GM12864 (cell line): ENCODE measurements around the gene CRIM1.

Source experiments
- DNase-seq: peaks from one replicate; pipeline ENCODE4 v3.0.0-alpha.2; 2011; ENCODE audit warnings: low read depth
- H3K4me3 ChIP-seq: 2 replicates; pipeline ENCODE4 v1.5.1; 2011; ENCODE audit warnings: mild to moderate bottlenecking, low read depth, low read length, control low read depth
- TF ChIP-seq, protein P1 (sequence below): IDR thresholded peaks from 2 replicates; pipeline ENCODE4 v1.5.1; 2011; ENCODE audit warnings: low read depth, mild to moderate bottlenecking, moderate library complexity, low read length, control low read depth, inconsistent platforms; ENCODE audit errors: missing control alignments

Gene CRIM1

DNA sequence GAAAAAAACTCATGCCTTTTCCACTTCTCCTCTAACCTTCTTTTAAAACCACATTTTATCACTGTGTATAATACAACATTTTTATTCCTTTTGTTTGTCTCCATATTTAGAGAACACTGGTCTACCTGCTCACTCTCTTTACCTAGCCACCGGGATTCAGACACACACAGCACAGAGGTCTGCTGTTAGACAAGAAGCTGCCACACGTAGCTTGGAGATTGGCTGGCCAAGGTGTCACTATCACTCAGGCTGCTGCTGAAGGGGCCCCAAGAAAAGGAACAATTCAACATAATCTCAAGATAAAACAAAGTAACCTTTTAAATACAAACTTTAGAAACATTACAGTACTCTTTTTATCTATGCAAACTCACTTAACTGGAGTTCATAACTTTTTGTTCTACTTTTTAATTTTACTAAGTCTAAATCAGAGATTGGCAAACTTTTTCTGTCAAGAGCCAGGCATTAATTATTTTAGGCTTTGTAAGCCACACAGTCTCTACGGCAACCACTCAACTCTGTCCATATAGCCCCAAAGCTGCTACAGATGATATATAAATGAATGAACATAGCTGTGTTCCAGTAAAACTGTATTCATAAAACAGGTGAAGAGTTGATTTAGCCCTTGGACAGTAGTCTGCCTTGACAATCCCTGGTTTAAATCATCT is 216.6 kb downstream of the CRIM1 start:
- TF ChIP-seq, protein P1, sequence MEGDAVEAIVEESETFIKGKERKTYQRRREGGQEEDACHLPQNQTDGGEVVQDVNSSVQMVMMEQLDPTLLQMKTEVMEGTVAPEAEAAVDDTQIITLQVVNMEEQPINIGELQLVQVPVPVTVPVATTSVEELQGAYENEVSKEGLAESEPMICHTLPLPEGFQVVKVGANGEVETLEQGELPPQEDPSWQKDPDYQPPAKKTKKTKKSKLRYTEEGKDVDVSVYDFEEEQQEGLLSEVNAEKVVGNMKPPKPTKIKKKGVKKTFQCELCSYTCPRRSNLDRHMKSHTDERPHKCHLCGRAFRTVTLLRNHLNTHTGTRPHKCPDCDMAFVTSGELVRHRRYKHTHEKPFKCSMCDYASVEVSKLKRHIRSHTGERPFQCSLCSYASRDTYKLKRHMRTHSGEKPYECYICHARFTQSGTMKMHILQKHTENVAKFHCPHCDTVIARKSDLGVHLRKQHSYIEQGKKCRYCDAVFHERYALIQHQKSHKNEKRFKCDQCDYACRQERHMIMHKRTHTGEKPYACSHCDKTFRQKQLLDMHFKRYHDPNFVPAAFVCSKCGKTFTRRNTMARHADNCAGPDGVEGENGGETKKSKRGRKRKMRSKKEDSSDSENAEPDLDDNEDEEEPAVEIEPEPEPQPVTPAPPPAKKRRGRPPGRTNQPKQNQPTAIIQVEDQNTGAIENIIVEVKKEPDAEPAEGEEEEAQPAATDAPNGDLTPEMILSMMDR, result no peak
- no peak for DNase-seq
- no peak overlapping the region for H3K4me3 ChIP-seq

DNA sequence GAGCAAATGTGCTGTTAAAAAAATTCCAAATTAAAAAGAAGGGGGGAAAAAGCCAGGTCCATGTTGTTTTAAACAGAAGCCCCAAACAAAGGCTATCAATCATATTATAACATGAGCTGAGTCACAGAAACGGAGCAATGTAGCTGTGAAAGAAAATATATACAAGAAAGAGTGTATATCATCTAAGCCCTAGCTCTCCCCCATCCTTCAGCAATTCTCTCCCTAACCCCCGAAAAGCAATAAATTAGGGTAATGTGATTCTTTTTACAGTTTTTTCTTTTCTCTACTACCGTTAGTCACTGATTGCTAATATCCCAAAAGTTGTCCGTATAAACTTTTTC is 217.1 kb downstream of the CRIM1 start:
- no peak for DNase-seq
- TF ChIP-seq, protein P1, result no peak
- no peak overlapping the region for H3K4me3 ChIP-seq

DNA sequence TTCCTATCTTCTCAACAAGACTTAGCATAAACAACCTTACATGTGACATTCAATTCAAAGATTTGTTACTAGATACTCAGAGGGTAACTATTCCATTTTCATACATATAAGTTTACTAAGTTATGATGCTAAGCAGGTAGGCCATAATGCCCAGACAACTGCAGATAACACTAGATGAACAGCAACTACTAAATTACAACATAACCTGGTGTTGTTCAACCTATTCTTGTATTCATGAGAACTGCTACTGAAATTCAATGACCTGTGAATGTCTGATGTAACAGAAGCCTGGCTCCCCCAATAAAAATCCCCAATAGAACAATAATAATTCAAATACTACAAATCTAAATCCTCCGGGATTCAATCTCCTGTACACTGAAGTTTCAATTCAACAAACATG is 217.6 kb downstream of the CRIM1 start:
- TF ChIP-seq, protein P1, result no peak
- no peak for DNase-seq
- H3K4me3 ChIP-seq, result no peak overlapping the region

DNA sequence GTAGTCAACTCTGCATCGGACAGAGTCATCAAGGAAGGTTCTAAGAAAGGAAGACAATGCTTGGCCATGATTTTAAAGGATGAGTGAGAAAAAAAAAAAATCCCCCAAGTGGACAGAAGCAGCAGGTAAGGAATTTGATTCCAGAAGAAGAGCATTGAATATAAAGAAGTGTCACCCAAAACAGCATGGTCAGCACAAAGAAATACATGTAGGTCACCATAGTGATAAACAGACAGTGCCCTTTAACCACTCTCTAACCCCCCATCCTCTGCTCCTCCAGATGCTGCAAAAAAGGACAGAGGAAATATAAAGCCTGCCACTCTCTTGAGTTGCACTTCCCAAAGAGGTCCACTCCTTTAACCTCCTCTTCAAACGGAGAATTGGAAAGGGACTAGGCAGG is 219.0 kb downstream of the CRIM1 start:
- TF ChIP-seq, protein P1, result no peak
- H3K4me3 ChIP-seq, result no peak overlapping the region
- no peak for DNase-seq

DNA sequence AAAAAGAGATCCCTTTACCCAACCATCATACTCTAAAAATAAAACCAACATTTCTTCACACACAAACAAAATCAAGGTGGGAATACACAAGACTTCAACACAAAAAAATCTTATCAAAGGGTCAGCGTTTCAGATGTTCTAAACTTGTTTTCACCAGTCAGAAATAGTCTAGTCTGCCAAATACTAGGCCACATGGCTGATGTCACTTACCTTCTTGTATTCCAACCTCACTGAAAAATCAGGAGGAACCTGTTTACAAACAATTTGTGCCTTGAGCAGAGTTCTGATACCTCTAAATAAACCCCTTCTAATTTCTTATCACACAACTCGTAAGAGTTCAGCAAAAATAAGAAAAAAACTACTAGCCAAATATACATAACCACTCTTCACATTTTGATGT is 222.3 kb downstream of the CRIM1 start:
- no peak for DNase-seq
- H3K4me3 ChIP-seq, result no peak overlapping the region
- TF ChIP-seq, protein P1, result no peak

DNA sequence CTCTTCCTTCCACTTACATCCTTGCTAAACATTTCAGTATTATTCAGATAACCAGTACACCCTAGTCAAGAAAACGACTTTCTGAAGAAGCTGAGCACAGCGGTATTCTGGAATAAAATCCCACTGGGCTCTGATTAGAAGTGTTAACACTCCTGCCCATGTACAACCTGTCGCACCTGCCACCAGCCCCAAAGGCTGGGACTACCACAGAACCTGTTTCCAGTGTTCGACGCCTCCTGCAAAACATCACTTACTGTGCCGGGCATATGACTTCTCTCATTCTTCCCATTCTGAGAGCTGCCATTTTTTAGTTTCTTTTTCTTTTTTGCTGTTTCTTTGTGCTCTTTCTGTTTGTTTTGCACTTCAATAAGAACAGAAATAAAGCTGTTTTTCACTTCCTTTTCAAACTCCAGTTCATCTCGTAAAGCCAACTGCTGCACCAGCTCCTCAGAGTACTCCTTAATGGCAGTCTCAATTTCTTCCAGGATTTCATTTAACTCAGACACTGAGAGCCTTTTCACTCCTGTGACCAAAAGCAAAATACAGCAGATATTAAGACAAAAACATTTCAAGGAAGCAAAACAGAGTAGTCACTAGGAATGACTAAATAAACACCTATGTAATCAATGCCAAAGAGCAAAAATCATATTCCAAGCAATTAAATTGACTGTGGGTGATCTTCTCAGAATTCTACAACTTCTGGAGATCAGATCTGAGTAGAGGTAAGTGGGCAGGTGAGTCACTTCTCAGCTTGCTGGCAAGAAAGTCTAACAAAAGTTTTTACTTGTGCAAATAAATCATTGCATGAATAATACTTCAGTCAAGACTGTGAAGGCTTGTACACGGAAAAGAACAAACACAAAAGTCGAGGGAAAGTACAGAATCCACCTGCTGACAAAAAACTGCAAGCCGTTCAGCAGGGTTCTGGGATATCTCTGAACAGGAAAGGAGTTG is 223.0 kb downstream of the CRIM1 start:
- DNase-seq, result no peak
- TF ChIP-seq, protein P1, result no peak
- no peak overlapping the region for H3K4me3 ChIP-seq

DNA sequence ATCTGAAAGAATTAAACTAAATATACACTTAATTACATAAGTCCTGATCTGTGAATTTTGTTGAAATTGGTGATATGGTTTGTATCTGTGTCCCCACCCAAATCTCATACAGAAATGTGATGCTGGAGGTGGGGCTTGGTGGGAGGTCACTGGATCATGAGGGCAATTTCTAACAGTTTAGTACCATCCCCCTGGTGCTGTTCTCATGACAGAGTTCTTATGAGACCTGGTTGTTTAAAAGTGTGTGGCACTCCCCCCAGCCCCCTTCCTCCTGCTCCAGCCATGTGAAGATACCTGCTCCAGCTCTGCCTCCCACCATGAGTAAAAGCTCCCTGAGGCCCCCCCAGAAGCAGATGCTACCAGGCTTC is 223.7 kb downstream of the CRIM1 start:
- no peak overlapping the region for H3K4me3 ChIP-seq
- TF ChIP-seq, protein P1, result no peak
- DNase-seq, result no peak
